Fibroblast of lung (primary cell): ENCODE measurements around the gene UGT1A10.

Source experiments
- EZH2 ChIP-seq: IDR thresholded peaks from 2 replicates; pipeline ENCODE4 v1.5.1; 2012; ENCODE audit warnings: low read length, control low read depth, mild to moderate bottlenecking; ENCODE audit errors: missing control alignments
- TF ChIP-seq, protein P1 (sequence below), 2 donors: IDR thresholded peaks in 1 of 2; conservative IDR thresholded peaks in 1 of 2; 1 replicate in 1 of 2; 2 replicates in 1 of 2; pipeline ENCODE4 v1.5.1; 2011 to 2012; ENCODE audit warnings: low read length in 2 of 2, control low read depth in 1 of 2, inconsistent platforms in 1 of 2, low read depth in 1 of 2, mild to moderate bottlenecking in 1 of 2

DNA sequence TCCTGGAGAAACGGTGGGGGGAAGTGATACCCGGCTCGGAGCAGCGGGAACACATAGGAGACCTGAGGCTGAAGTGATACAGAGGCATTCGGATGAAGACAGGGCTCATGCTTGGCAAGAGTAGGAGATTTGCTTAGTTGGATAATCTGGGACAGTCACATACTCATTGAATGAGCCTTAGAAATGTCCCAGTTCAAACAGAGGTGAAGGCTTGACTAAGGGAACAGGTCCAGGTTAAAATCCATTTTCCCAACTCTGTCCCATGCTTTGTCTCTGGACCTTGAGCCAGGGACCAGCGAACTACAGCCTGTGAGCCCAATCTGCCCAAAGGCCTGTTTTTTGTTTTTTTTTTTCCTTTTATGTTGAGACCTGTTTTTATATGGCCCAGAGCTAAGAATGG, 57.7 kb downstream of the UGT1A10 start:
- TF ChIP-seq, protein P1, sequence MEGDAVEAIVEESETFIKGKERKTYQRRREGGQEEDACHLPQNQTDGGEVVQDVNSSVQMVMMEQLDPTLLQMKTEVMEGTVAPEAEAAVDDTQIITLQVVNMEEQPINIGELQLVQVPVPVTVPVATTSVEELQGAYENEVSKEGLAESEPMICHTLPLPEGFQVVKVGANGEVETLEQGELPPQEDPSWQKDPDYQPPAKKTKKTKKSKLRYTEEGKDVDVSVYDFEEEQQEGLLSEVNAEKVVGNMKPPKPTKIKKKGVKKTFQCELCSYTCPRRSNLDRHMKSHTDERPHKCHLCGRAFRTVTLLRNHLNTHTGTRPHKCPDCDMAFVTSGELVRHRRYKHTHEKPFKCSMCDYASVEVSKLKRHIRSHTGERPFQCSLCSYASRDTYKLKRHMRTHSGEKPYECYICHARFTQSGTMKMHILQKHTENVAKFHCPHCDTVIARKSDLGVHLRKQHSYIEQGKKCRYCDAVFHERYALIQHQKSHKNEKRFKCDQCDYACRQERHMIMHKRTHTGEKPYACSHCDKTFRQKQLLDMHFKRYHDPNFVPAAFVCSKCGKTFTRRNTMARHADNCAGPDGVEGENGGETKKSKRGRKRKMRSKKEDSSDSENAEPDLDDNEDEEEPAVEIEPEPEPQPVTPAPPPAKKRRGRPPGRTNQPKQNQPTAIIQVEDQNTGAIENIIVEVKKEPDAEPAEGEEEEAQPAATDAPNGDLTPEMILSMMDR (conservative IDR thresholded peaks at IDR 0.05 in 1 of 2, IDR thresholded peaks at IDR 0.05 in 1 of 2; ENCODE audit: low read depth in 1 of 2, low read length in 2 of 2): no peak
- TF ChIP-seq EZH2: no peak
